ENCODE data around the gene CSKMT.
A peak's percentile ranks its signal among the peaks of the same experiment; 100 is the strongest.
"Not testable (repeated sequence)": the region's sequence is repeated elsewhere in the genome, so short reads cannot be mapped to it uniquely, and the experiment has no call there.

Gene CSKMT

GRCh38 chr11:62647609-62648005 lies 17.5 kb upstream of the CSKMT start:
- no peak for DNase-seq (ENCODE audit: low read depth)
- no peak overlapping the region for H3K4me3 ChIP-seq (replicated peaks; ENCODE audit: low read depth, low read length)
- no peak for TF ChIP-seq CTCF (IDR thresholded peaks at IDR 0.05; ENCODE audit: low read length, missing control alignments)

- no peak for TF ChIP-seq CTCF (IDR thresholded peaks at IDR 0.05; ENCODE audit: low read length, missing control alignments)
- no peak overlapping the region for H3K4me3 ChIP-seq (replicated peaks; ENCODE audit: low read depth, low read length)
- no peak for DNase-seq (ENCODE audit: low read depth)
Observed at GRCh38 chr11:62648185-62648966, 16.7 kb upstream of the CSKMT start.

- TF ChIP-seq CTCF (IDR thresholded peaks at IDR 0.05; ENCODE audit: low read length, missing control alignments): no peak
- no peak for DNase-seq (ENCODE audit: low read depth)
- H3K4me3 ChIP-seq (replicated peaks; ENCODE audit: low read depth, low read length): no peak overlapping the region
Observed at GRCh38 chr11:62648967-62649364, 16.1 kb upstream of the CSKMT start.

GRCh38 chr11:62649486-62649885 lies 15.6 kb upstream of the CSKMT start:
- no peak for TF ChIP-seq CTCF (IDR thresholded peaks at IDR 0.05; ENCODE audit: low read length, missing control alignments)
- no peak overlapping the region for H3K4me3 ChIP-seq (replicated peaks; ENCODE audit: low read depth, low read length)

GRCh38 chr11:62650283-62650682 lies 14.8 kb upstream of the CSKMT start:
- not testable (repeated sequence) for H3K4me3 ChIP-seq (replicated peaks; ENCODE audit: low read depth, low read length); DNase-seq (ENCODE audit: low read depth)

More at GRCh38 chr11:62649486-62649885, 15.6 kb upstream of the CSKMT start:
- DNase-seq (ENCODE audit: low read depth): no peak

GRCh38 chr11:62652161-62653006 lies 12.7 kb upstream of the CSKMT start:
- no peak for DNase-seq (ENCODE audit: low read depth)
- peak overlapping the region; percentile 92 for H3K4me3 ChIP-seq (replicated peaks; ENCODE audit: low read depth, low read length)
- no peak for TF ChIP-seq CTCF (IDR thresholded peaks at IDR 0.05; ENCODE audit: low read length, missing control alignments)

GRCh38 chr11:62654297-62654696 lies 10.8 kb upstream of the CSKMT start:
- DNase-seq (ENCODE audit: low read depth): no peak
- H3K4me3 ChIP-seq (replicated peaks; ENCODE audit: low read depth, low read length): no peak overlapping the region
- no peak for TF ChIP-seq CTCF (IDR thresholded peaks at IDR 0.05; ENCODE audit: low read length, missing control alignments)

Measured in fibroblast of pulmonary artery (primary cell).